Measurements from ENCODE around the gene KATNA1. TPM values are rescaled to one million over a fixed set of nuclear protein-coding genes. Genes with fewer than 3 reads are reported as not detected.
"Not testable (repeated sequence)": the region's sequence is repeated elsewhere in the genome, so short reads cannot be mapped to it uniquely, and the experiment has no call there.

The KATNA1 gene
- total and polyA plus RNA-seq, 3 donors from 2014 or later = 46.6 to 81.5 (median 49.4) TPM

DNA sequence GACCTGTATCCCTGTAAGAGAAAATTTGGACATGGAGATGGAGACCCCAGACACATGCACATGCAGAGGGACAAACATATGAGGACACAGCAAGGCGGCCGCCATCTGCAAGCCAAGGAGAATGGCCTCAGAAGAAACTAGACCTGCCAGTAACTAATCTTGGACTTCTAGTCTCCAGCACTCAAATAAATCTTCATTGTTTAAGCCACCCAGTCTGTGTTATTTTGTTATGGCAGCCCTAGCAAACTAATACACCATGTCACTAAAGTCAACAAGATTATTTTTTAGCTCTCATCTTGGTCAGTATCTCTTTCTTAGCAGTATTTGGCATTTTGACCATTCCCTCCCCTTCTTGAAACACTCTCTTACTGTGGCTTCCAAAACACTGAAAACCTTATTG, 42.7 kb upstream of the KATNA1 start:
- no peaks in the 10 kb centered on the region for H3K4me1 ChIP-seq
- 93 to 100% methylated on average over 2 of the region's 2 CpGs for WGBS, 2 donors
- no peak overlapping the region for H3K4me3 ChIP-seq
- H3K36me3 ChIP-seq (ENCODE audit: low read depth, missing control alignments) = no peaks in the 10 kb centered on the region
- no peaks in the 10 kb centered on the region for H3K27me3 ChIP-seq
- H3K9me3 ChIP-seq = no peaks in the 10 kb centered on the region
- intact Hi-C loops (cut with DNase I; ENCODE audit: low total_unique reads) = no loop called here
- no peak overlapping the region for H3K27ac ChIP-seq
- TF ChIP-seq, protein P1, sequence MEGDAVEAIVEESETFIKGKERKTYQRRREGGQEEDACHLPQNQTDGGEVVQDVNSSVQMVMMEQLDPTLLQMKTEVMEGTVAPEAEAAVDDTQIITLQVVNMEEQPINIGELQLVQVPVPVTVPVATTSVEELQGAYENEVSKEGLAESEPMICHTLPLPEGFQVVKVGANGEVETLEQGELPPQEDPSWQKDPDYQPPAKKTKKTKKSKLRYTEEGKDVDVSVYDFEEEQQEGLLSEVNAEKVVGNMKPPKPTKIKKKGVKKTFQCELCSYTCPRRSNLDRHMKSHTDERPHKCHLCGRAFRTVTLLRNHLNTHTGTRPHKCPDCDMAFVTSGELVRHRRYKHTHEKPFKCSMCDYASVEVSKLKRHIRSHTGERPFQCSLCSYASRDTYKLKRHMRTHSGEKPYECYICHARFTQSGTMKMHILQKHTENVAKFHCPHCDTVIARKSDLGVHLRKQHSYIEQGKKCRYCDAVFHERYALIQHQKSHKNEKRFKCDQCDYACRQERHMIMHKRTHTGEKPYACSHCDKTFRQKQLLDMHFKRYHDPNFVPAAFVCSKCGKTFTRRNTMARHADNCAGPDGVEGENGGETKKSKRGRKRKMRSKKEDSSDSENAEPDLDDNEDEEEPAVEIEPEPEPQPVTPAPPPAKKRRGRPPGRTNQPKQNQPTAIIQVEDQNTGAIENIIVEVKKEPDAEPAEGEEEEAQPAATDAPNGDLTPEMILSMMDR (IDR thresholded peaks at IDR 0.05) = no peak
- TF ChIP-seq POLR2A (IDR thresholded peaks at IDR 0.05) = no peak
- DNase-seq = no peak

DNA sequence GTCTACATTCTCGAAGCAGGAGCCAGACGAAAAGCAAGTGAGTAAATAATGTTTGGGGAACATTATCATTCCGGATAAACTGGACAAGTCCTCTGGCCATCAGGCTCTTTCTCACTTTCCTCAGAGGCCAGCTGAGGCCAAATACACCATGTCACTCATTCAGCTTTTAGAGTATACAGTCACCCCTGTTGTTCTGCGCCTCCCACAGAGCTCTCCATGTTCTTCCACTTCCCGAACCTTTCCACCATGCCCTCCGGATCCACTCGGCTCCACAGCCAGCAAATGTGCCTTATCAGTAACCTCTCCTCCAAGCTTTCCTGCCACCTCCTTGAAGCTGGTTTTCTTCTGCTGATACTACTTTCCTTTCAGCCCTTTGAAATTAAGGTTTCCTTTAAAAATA, 37.7 kb upstream of the KATNA1 start:
- no peak for DNase-seq
- H3K27ac ChIP-seq = no peak overlapping the region

DNA sequence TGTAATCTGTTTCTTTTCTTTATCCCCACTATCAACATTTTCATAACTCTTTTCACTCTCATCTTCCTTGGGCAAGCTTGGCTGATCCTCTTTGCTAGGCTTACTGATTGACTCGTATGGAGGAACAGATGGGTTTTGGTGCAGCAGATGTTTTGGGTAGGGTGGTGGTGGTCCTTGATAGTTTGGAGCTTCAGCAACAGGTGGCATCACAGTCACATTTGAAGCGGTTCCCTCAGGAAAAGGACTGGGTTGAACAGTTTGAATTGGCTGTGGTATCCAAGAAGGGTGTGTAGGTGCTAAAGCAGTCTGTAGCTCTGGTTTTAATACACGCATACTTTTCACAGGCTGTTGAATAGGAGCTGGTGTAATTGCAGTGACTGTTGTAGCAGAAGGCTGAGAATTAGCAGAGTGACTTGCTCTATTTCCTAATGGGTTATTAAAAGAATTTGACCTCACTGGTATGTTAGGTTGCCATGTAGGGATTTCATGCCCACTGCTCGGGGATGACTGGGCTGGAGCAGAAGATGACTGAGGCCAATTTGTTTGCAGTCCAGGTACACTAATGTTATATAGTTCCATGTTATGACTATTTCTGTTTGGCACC, 34.8 kb upstream of the KATNA1 start:
- Histone ChIP-seq H3K4me3 (no peak overlapping the region), H3K4me1 (no peaks in the 10 kb centered on the region), H3K27me3 (no peaks in the 10 kb centered on the region), H3K36me3 (ENCODE audit: low read depth, missing control alignments) (no peaks in the 10 kb centered on the region), H3K9me3 (no peaks in the 10 kb centered on the region), H3K27ac (no peak overlapping the region)
- no peak for DNase-seq
- WGBS, 2 donors = 92 to 98% methylated on average over 4 of the region's 4 CpGs
- no peak for TF ChIP-seq POLR2A (IDR thresholded peaks at IDR 0.05)
- TF ChIP-seq, protein P1 (IDR thresholded peaks at IDR 0.05) = no peak
- intact Hi-C loops (cut with DNase I; ENCODE audit: low total_unique reads) = no loop called here

More for the DNA sequence above, 37.7 kb upstream of the KATNA1 start:
- Histone ChIP-seq H3K27me3 (no peaks in the 10 kb centered on the region), H3K36me3 (ENCODE audit: low read depth, missing control alignments) (no peaks in the 10 kb centered on the region), H3K4me3 (no peak overlapping the region), H3K9me3 (no peaks in the 10 kb centered on the region), H3K4me1 (no peaks in the 10 kb centered on the region)
- intact Hi-C loops (cut with DNase I; ENCODE audit: low total_unique reads) = no loop called here
- 60 to 73% methylated on average over 7 of the region's 7 CpGs for WGBS, 2 donors
- no peak for TF ChIP-seq POLR2A (IDR thresholded peaks at IDR 0.05)
- TF ChIP-seq, protein P1 (IDR thresholded peaks at IDR 0.05) = no peak

DNA sequence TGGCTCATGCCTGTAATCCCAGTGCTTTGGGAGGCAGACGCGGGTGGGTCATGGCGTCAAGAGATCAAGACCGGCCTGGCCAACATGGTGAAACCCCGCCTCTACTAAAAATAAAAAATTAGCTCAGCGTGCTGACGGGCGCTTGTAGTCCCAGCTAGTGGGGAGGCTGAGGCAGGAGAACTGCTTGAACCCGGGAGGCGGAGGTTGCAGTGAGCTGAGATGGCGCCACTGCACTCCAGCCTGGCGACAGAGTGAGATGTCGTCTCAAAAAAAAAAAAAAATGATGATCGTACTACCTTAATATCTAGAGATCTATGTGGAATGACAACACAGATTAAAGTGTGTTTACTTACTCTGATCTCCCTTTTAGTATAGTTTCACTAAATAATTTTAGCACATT, 33.3 kb upstream of the KATNA1 start:
- intact Hi-C loops (cut with DNase I; ENCODE audit: low total_unique reads); H3K4me3 ChIP-seq; H3K27ac ChIP-seq; H3K36me3 ChIP-seq (ENCODE audit: low read depth, missing control alignments); H3K27me3 ChIP-seq; DNase-seq; H3K9me3 ChIP-seq; H3K4me1 ChIP-seq: not testable (repeated sequence)
- WGBS, 2 donors = 94 to 96% methylated on average over 14 of the region's 14 CpGs

DNA sequence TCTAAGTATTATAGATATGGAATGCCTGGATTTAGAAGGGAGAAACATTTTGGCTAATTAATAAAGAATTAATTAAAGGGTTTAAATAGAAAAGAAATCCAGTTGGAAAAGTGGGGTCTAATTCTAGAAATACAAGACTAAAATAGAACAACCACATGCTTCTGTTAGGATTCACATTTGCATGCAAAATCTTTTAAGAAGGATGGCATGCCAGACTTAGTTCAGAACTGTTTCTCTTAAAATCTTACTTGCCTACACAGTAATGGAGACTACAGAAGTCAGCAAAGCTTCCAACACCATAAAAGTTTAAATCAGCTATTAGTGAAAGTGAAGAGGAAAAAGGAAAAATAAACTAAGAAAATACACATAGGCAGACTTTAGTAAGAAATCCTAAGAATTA, 32.7 kb upstream of the KATNA1 start:
- Histone ChIP-seq H3K27ac (no peak overlapping the region), H3K9me3 (no peaks in the 10 kb centered on the region), H3K4me3 (no peak overlapping the region), H3K36me3 (ENCODE audit: low read depth, missing control alignments) (no peaks in the 10 kb centered on the region), H3K27me3 (no peaks in the 10 kb centered on the region), H3K4me1 (no peaks in the 10 kb centered on the region)
- no peak for DNase-seq
- no peak for TF ChIP-seq POLR2A (IDR thresholded peaks at IDR 0.05)
- TF ChIP-seq, protein P1 (IDR thresholded peaks at IDR 0.05) = no peak
- intact Hi-C loops (cut with DNase I; ENCODE audit: low total_unique reads) = no loop called here

Data from testis (tissue), 3 donors.